PFSK-1 (cell line): ENCODE measurements around the gene SSH2.

ENCODE experiments used
- FOXP2 ChIP-seq: optimal IDR thresholded peaks from 2 replicates; pipeline ENCODE3; 2011; ENCODE audit warnings: borderline replicate concordance, control low read depth, inconsistent platforms; ENCODE audit not compliant: insufficient read depth; ENCODE audit errors: extremely low read length, extremely low read depth
- POLR2AphosphoS5 ChIP-seq: IDR thresholded peaks from 2 replicates; pipeline ENCODE4 v1.6.1; 2012; ENCODE audit warnings: low read depth, mild to moderate bottlenecking, control low read depth, low read length, moderate library complexity
- REST ChIP-seq, 2 experiments: IDR thresholded peaks; 2 replicates each; pipeline versions ENCODE4 v1.6.1 to v1.8.0; 2011 to 2012; ENCODE audit warnings: low read depth in 2 of 2, low read length in 2 of 2, control low read depth in 1 of 2, inconsistent platforms in 1 of 2, mild to moderate bottlenecking in 1 of 2, moderate library complexity in 1 of 2; ENCODE audit not compliant: insufficient read depth in 1 of 2
- SIN3A ChIP-seq: IDR thresholded peaks from 2 replicates; pipeline ENCODE4 v1.6.1; 2012; ENCODE audit warnings: mild to moderate bottlenecking, low read length, moderate library complexity, borderline replicate concordance; ENCODE audit not compliant: insufficient read depth
- TAF1 ChIP-seq: IDR thresholded peaks from 2 replicates; pipeline ENCODE4 v1.6.1; 2012; ENCODE audit warnings: low read length, control low read depth, borderline replicate concordance; ENCODE audit not compliant: insufficient read depth

The SSH2 gene

GRCh38 chr17:29796652-29797051 is 133.4 kb downstream of the SSH2 start:
- TF ChIP-seq FOXP2 (no peak), TAF1 (no peak), REST (IDR thresholded peaks at IDR 0.05; ENCODE audit: insufficient read depth in 1 of 2, low read depth in 2 of 2, low read length in 2 of 2) (no peak), SIN3A (no peak), POLR2AphosphoS5 (no peak)

- TF ChIP-seq FOXP2 = no peak
- no peak for TF ChIP-seq REST (IDR thresholded peaks at IDR 0.05; ENCODE audit: insufficient read depth in 1 of 2, low read depth in 2 of 2, low read length in 2 of 2)
- TF ChIP-seq POLR2AphosphoS5 = no peak
- TF ChIP-seq SIN3A = no peak
Observed at GRCh38 chr17:29793501-29793900, 136.5 kb downstream of the SSH2 start.

- TF ChIP-seq TAF1 = no peak
- no peak for TF ChIP-seq SIN3A
- TF ChIP-seq REST (IDR thresholded peaks at IDR 0.05; ENCODE audit: insufficient read depth in 1 of 2, low read depth in 2 of 2, low read length in 2 of 2) = no peak
- TF ChIP-seq POLR2AphosphoS5 = no peak
- TF ChIP-seq FOXP2 = no peak
Observed at GRCh38 chr17:29791336-29792080, 138.5 kb downstream of the SSH2 start.

GRCh38 chr17:29789196-29790170 is 140.5 kb downstream of the SSH2 start:
- no peak for TF ChIP-seq FOXP2
- TF ChIP-seq TAF1 = no peak
- TF ChIP-seq REST (IDR thresholded peaks at IDR 0.05; ENCODE audit: insufficient read depth in 1 of 2, low read depth in 2 of 2, low read length in 2 of 2) = no peak
- TF ChIP-seq SIN3A = no peak
- no peak for TF ChIP-seq POLR2AphosphoS5

GRCh38 chr17:29787995-29788394 is 142.0 kb downstream of the SSH2 start:
- TF ChIP-seq TAF1 = no peak
- no peak for TF ChIP-seq SIN3A
- TF ChIP-seq POLR2AphosphoS5 = no peak
- TF ChIP-seq FOXP2 = no peak
- no peak for TF ChIP-seq REST (IDR thresholded peaks at IDR 0.05; ENCODE audit: insufficient read depth in 1 of 2, low read depth in 2 of 2, low read length in 2 of 2)
